ENCODE measurements around the gene SLC15A3.
A peak's percentile ranks its signal among the peaks of the same experiment; 100 is the strongest.

SLC15A3 gene

GRCh38 chr11:60951904-60952741 lies at the start of gene SLC15A3:
SLC15A3 (minus strand) TSS chr11:60952176; CDS start chr11:60951551, 625 bp downstream.
- peak; percentile 40 for DNase-seq

GRCh38 chr11:61000426-61000825 lies 48.5 kb upstream of the SLC15A3 start:
- DNase-seq, result no peak

GRCh38 chr11:60996381-60997138 lies 44.6 kb upstream of the SLC15A3 start:
- no peak for DNase-seq

DNA sequence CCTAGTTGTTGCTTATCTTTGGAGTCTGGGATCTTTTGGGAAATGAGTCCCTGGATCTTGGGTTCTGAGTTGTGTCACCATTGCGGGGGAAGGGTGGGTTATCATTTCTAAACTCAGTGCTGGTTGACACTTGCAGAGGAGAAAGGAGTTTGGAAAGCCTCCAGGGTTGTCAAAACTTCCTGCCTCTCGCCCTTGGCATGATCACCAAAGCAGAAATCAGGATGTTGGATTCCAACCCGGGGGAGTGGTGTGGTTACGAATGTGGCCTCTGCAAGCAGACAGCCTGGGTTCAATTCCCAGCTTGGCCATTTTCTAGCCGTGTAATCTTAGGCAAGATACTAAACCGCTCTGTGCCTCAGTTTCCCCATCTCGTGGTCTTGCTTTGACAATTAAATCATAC lies 43.8 kb upstream of the SLC15A3 start:
- DNase-seq, result no peak

DNA sequence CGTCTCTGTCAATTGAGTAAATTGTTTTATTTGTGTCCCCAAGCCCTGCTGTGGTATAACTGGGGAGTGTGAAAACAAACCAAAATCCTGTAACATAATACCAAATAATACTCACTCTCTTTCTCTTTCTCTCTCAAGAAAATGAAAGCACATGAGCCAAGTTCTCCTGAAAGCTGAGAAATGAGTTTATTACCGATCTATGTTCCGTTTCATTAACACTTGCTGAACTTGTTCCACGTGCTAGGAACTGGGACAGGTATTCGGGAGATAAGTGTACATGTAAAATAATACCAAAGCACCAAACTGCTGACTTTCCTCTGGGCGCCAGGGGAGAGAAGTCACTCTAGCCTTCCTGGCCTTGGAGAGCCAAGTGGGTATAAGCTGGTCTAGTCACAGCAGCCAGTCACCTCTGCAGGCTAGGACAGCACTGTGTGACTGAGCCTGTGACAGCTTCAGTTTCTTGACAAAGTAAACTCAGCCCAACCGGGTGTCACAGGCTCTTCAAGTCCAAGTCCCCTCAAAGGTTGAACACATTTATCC lies 42.6 kb upstream of the SLC15A3 start:
- DNase-seq, result no peak

DNA sequence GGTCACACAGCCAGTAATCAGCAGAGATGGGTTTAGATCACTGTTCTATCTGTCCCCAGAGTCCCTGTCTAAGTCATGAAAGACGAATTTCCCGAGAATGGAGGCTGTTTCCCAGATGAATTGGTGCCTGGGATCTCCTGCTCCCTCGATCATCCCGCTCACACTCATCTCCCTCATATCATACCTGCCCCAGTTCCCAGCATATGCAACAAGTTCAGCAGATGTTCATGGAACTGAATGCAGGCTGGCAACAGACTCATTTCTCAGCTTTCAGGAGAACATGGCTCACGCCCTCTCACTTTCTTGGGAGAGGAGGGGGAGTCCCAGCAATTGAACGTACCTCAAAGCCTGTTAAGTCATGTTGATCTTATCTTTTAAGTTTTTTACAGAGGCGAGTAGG lies 41.6 kb upstream of the SLC15A3 start:
- no peak for DNase-seq

DNA sequence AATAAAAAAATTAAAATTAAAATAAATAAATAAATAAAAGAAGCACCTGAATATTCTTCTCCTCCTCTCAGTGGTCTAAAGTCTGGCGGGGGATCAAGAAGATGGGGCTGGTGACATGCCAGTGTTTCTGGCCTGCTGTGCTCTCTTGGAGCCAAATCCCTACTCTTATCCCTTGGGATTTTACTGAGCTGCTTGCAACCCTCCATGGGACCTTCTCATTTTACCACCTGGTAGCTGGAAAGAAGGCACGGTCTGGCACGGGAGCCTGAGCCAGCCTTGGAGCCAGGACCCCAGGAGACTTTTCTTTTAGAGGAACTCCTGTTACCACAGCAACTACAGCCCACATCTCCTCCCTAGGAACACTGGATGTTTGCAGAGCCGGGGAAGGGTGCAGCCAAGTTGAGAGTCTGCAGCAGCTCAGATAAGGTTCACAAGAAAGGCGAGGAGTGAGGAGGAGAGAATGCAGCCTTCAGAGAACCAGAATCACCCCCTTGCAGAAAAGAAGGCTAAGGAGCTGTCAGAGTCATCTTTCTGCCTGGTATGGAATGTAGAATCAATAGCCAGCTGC lies 41.0 kb upstream of the SLC15A3 start:
- no peak for DNase-seq

DNA sequence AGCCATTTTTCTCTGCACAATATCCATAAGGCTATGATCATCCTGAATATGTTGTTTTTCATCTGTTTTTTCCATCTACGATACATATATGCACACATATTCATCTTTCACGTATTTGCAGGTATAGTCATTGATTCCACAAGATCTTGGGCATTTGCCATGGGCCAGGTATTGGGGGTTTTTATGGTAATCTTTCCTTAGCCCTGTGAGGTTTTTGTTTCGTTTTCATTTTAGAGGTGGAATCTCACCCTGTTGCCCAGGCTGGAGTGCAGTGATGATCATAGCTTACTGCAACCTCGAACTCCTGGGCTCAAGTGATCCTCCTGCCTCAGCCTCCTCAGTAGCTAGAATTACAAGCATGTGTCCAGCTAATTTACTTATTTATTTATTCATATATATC lies 39.5 kb upstream of the SLC15A3 start:
- no peak for DNase-seq

DNA sequence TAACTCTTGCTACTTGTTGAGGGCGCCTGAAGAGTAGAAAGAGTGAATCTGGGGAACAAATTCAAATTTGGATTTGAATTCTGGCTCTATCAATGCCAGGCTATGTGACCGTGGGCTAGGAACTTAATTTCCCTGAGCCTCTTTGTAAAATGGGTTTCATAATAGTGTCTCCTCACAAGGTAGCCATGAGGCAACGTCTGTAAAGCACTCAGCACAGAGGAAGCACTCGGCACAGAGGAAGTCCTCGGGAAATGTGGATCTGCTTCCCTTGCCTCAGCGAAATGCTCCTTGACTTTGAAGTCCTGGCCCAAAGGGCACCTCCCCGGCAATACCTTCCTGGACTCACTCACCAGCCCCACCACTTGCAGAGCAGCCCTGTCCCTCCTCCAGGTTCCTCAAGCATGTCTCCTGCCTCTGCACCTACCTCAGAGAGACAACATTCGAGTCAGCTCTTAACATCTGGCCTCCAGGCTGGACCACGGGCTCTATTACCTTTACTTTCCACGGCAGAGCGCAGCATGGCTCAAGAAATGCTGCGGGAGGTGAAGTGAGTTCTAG lies 37.2 kb upstream of the SLC15A3 start:
- DNase-seq, result no peak

DNA sequence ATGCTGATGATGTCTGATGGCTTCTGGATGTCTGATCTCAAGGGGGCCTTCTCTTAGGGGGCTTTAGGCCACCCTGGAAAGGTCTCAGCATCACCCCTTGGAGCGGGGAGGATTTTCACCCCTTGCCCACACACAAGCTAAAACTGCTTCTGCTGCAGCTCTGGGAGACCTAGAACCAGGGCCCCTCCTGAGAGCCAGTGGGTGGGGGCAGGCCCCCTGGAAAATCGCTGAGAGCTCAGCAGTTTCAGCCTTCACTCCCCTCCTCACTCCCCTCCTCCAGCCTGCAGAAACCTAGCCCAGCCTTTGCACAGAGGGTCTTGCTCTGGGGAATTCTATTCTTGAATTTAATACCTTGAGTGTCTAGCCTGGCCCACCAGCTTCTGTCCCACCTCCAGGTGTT lies 36.7 kb upstream of the SLC15A3 start:
- no peak for DNase-seq

DNA sequence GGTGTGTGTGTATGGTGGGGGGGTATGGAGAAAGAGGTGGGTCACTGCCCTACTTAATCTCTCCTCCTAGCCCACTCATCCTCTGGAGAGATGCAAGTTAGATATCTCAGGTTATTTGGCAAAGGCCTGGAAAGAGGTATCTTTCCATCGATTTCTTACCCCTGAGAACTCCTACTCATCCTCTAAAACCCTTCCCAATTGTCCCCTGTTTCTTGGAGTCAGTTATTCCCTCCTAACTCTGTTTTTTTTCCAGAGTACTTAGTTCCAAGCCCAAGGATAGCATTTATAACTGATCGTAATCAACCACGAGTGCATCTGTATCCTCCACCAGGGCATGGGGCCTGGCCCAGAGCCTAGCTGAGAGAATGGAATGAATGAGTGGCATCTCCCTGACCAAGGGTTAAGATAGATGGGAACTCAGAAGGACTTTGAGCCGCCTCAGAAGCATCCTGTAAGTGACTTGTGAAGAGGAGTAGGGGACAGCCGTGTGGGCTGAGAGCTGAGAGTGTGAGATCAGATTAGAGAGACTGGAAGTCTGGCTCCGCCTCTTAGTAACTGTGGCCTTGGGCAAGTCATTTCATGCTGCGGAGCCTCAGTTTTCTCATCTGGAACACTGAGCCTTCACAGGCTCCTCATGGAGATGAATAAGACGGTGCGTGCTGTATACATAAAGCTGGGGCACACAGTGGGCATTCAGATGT lies 35.8 kb upstream of the SLC15A3 start:
- DNase-seq, result peak; percentile 70

GRCh38 chr11:60985991-60986915 lies 34.3 kb upstream of the SLC15A3 start:
- DNase-seq, result peak; percentile 92

- no peak for DNase-seq
These were observed 33.5 kb upstream of the SLC15A3 start for GRCh38 chr11:60985501-60985900.

DNA sequence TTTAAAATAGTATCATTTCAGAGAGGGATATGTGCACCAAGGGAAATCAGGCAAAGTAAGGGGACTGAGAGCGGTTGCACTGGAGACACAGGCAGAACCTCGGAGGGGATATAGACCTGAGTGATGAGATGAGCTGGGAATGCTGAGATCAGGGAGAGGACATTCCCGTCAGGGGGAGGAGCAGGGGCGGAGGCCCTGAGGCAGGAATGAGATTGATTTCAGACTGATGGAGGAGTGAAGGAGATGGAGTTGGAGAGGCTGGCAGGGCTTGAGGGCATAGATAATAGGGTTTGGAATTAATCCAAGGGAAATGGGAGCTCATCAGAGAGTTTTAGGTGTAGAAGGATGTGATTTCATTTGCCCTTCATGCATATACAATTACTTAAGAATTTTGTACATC lies 32.7 kb upstream of the SLC15A3 start:
- no peak for DNase-seq

DNA sequence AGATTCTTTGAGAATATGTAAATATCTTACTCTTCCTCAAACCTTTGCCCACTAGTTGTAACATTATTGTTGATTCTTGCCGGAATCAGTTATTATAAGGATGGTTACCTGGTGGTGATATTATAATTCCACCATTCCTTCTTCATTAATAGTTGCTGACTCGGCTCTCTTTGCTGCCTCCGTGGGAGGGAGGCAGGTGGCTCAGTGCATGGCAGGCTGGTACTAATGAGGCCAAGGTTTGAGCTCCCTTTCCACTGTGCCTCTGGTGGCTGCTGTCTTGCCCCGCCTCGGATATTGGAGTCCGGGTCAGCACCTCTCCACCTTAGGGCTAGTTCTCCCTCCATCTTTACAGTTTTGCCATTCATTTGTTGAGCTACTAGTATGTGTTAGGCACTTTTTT lies 32.2 kb upstream of the SLC15A3 start:
- no peak for DNase-seq

DNA sequence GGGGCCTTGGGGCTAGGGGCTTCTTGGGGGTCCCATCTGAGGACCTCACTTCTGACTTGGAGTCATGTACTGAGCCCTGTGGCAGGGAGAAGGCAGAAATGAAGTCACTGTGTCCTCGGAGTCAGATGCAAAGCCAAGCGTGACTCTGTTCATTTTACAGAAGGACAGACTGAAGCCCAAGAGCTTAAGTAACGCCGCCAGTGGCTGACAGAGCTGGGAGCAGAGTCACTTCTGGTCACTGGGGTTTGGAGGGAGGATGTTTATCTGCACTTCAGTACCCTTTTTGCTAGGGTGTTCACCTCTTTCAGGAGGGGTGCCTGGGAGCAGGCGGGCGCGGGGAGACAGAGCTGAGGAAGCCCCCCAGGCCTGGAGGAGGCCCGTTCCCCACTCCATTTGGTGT lies 30.2 kb upstream of the SLC15A3 start:
- no peak for DNase-seq

- no peak for DNase-seq
These were observed 29.5 kb upstream of the SLC15A3 start for GRCh38 chr11:60981515-60981914.

DNA sequence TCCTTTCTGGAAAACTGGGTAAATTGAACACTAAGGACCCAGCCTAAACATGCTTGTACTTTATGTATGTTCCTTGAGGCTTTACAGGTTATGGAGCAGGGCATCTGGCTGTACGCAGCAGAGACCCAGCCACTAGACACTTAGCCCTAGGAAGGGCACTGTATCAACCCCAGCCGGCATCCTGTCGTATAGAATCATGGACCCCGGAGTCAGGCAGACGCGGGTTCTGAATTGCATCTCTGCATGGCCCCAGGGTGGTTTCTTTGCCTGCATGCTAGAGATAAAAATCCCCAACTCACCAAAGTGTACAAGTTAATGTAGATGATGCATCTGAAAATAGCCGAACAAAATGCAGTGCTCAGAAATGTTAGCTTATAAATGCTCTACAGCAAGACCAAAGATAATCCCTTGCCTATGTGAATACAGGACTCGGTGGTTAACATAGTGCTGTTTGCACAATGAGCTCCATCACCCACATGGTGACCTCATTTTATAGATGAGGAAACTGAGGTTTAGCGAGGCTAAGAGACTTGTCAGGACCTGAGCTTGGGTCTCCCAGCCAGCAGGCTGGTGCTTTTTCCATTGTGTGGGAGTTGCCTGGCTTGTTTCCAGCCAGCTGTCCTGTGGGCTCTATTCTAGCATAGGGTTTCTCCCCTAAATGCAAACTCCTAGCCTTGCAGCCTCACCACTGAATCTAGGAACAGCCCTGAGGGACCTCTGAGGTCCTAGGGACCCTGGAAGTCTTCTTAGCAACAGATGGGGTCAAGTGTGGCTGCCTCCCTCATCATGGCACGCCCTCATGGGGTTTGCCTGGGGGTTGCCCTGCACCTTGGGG lies 26.8 kb upstream of the SLC15A3 start:
- DNase-seq, result no peak

DNA sequence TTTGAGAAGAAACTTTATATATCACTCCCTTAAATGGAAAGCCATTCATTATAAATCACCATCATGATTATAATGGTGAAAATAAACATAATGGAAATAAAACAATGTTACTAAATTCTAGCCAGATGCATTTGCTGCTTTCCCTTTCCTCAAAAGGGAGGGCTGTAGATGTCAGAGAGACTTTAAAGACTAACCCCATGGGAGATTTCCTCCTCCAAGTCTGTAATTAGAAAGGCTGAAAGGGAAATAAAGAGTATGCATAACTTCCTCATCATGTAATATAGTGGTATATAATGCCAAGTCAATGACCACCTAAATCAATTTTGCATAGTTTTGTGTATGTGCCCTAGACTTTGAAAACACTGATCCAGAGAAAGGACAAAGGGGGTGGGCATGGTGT lies 25.9 kb upstream of the SLC15A3 start:
- no peak for DNase-seq

- DNase-seq, result no peak
These were observed 25.2 kb upstream of the SLC15A3 start for GRCh38 chr11:60977224-60977623.

GRCh38 chr11:60974726-60975125 lies 22.8 kb upstream of the SLC15A3 start:
- no peak for DNase-seq

Data from CD4-positive, alpha-beta T cell treated with Interleukin-12 subunit alpha and Interleukin-12 subunit beta, for 1 hour (primary cell).